ENCODE data around the gene DENND1A. TPM values are rescaled to one million over a fixed set of nuclear protein-coding genes. Genes with fewer than 3 reads are reported as not detected.

Gene DENND1A
- total and polyA plus RNA-seq, 8 donors, result 4.4 to 109 (median 21.4) TPM

DNA sequence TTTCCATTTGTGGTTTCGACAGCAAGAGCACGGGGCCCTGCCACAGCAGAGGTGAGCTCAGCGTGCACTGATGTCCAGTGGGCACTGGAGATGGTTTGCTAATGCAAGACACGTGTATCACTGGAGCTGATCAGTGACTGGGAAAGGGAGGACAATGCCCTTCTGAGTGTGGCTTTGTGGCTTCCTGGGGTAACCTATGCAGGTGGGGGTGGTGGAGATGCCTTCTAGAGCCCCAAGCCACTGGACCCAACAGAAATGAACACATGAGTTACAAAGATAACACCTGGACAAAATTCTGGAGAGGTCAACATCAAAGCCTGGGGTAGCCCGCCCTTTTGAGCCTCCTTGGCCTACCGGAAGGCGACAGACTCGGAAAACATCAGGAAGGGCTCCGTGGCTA lies 312.6 kb downstream of the DENND1A start:
- intact Hi-C loops (cut with DNase I; ENCODE audit: low total_unique reads), result no loop called here
- WGBS, 5 donors, result 95 to 99% (median 97%) methylated on average over 9 of the region's 9 CpGs

GRCh38 chr9:123616707-123617106 lies 313.2 kb downstream of the DENND1A start:
- TF ChIP-seq CTCF (IDR thresholded peaks at IDR 0.05) (no peak), POLR2A (IDR thresholded peaks at IDR 0.05) (no peak), EP300 (IDR thresholded peaks at IDR 0.05) (no peak), POLR2AphosphoS5 (IDR thresholded peaks at IDR 0.05) (no peak)

More for the DNA sequence above, 312.6 kb downstream of the DENND1A start:
- Histone ChIP-seq H3K36me3 (no peaks in the 10 kb centered on the region), H3K9me3 (no peaks in the 10 kb centered on the region), H3K4me3 (no peak overlapping the region), H3K27me3 (no peaks in the 10 kb centered on the region), H3K4me1 (no peaks in the 10 kb centered on the region), H3K27ac (no peak overlapping the region)
- DNase-seq, result no peak
- no peak for TF ChIP-seq CTCF (IDR thresholded peaks at IDR 0.05)
- TF ChIP-seq POLR2A (IDR thresholded peaks at IDR 0.05), result no peak
- TF ChIP-seq POLR2AphosphoS5 (IDR thresholded peaks at IDR 0.05), result no peak
- no peak for TF ChIP-seq EP300 (IDR thresholded peaks at IDR 0.05)

GRCh38 chr9:123615381-123615780 lies 314.5 kb downstream of the DENND1A start:
- Histone ChIP-seq H3K27me3 (no peaks in the 10 kb centered on the region), H3K4me3 (no peak overlapping the region), H3K27ac (no peak overlapping the region), H3K4me1 (no peaks in the 10 kb centered on the region), H3K36me3 (no peaks in the 10 kb centered on the region), H3K9me3 (no peaks in the 10 kb centered on the region)
- WGBS, 5 donors, result 91 to 100% (median 93%) methylated on average over 1 of the region's 1 CpG
- intact Hi-C loops (cut with DNase I; ENCODE audit: low total_unique reads), result no loop called here
- no peak for DNase-seq
- TF ChIP-seq EP300 (IDR thresholded peaks at IDR 0.05), result no peak
- TF ChIP-seq POLR2A (IDR thresholded peaks at IDR 0.05), result no peak

More at GRCh38 chr9:123616707-123617106, 313.2 kb downstream of the DENND1A start:
- Histone ChIP-seq H3K4me3 (no peak overlapping the region), H3K36me3 (no peaks in the 10 kb centered on the region), H3K4me1 (no peaks in the 10 kb centered on the region), H3K27me3 (no peaks in the 10 kb centered on the region), H3K9me3 (no peaks in the 10 kb centered on the region), H3K27ac (no peak overlapping the region)
- DNase-seq, result no peak
- intact Hi-C loops (cut with DNase I; ENCODE audit: low total_unique reads), result no loop called here
- 96 to 98% (median 97%) methylated on average over 8 of the region's 8 CpGs for WGBS, 5 donors

GRCh38 chr9:123614306-123615263 lies 315.3 kb downstream of the DENND1A start:
- Histone ChIP-seq H3K4me3 (no peak overlapping the region), H3K9me3 (no peaks in the 10 kb centered on the region), H3K27ac (no peak overlapping the region), H3K4me1 (no peaks in the 10 kb centered on the region), H3K36me3 (no peaks in the 10 kb centered on the region), H3K27me3 (no peaks in the 10 kb centered on the region)
- no peak for DNase-seq
- 82 to 88% (median 84%) methylated on average over 11 of the region's 11 CpGs for WGBS, 5 donors
- intact Hi-C loops (cut with DNase I; ENCODE audit: low total_unique reads), result no loop called here
- TF ChIP-seq POLR2A (IDR thresholded peaks at IDR 0.05), result no peak
- no peak for TF ChIP-seq CTCF (IDR thresholded peaks at IDR 0.05)
- no peak for TF ChIP-seq EP300 (IDR thresholded peaks at IDR 0.05)
- no peak for TF ChIP-seq POLR2AphosphoS5 (IDR thresholded peaks at IDR 0.05)

DNA sequence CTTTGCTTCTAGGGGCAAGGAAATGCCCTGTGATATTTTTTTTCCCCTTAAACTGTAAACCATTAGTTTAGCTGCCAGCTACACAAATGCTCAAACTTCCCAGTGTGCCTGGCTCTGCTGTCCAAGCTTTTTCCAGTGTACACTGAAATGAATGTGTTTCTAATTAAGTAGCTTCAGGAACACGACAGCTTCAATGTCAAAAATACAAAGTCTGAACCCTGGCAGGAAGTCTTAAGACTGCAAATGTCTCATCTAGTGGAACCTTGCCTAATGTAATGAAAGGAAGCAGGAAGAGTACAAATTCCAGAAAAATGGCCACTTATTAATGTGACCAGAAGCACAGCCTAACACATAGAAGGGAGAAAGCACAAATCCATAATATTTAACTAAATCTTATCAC lies 318.7 kb downstream of the DENND1A start:
- Histone ChIP-seq H3K4me3 (no peak overlapping the region), H3K27me3 (no peaks in the 10 kb centered on the region), H3K9me3 (no peaks in the 10 kb centered on the region), H3K27ac (no peak overlapping the region), H3K4me1 (no peaks in the 10 kb centered on the region), H3K36me3 (peaks cover 0 to 4% (median 2%) of the 10 kb centered on the region in 4 donors)
- intact Hi-C loops (cut with DNase I; ENCODE audit: low total_unique reads), result no loop called here
- DNase-seq, result no peak
- TF ChIP-seq EP300 (IDR thresholded peaks at IDR 0.05) (no peak), POLR2A (IDR thresholded peaks at IDR 0.05) (no peak), POLR2AphosphoS5 (IDR thresholded peaks at IDR 0.05) (no peak), CTCF (IDR thresholded peaks at IDR 0.05) (no peak)
- 74 to 86% (median 77%) methylated on average over 1 of the region's 1 CpG for WGBS, 5 donors
